ENCODE results near the gene SBNO1.
"Not testable (repeated sequence)": the region's sequence is repeated elsewhere in the genome, so short reads cannot be mapped to it uniquely, and the experiment has no call there.

The SBNO1 gene

GRCh38 chr12:123372415-123372814 lies 7.8 kb upstream of the SBNO1 start:
- not testable (repeated sequence) for H3K14ac ChIP-seq (ENCODE audit: low read length); H3K23ac ChIP-seq (ENCODE audit: low read depth, low read length, poor library complexity); H3K18ac ChIP-seq (ENCODE audit: low read length); H3K36me3 ChIP-seq (replicated peaks in 1 of 2; ENCODE audit: control insufficient read depth in 2 of 2, insufficient read depth in 2 of 2, low read length in 2 of 2); H4K8ac ChIP-seq (ENCODE audit: low read depth, low read length); H3K4me2 ChIP-seq (ENCODE audit: insufficient read depth, low read length, poor library complexity, severe bottlenecking); H3K27me3 ChIP-seq (ENCODE audit: control insufficient read depth in 3 of 3, insufficient read depth in 3 of 3, low read depth in 1 of 3, low read length in 3 of 3); DNase-seq (ENCODE audit: low spot score); H2BK15ac ChIP-seq (ENCODE audit: low read length); H2BK5ac ChIP-seq (ENCODE audit: low read length); H4K91ac ChIP-seq (ENCODE audit: low read depth, low read length, poor library complexity); H3K27ac ChIP-seq (replicated peaks; ENCODE audit: low read length); H3K9ac ChIP-seq (ENCODE audit: low read depth, low read length, poor library complexity); H2AFZ ChIP-seq (ENCODE audit: low read length); H3K4me1 ChIP-seq (ENCODE audit: control insufficient read depth in 2 of 2, insufficient read depth in 1 of 2, low read depth in 1 of 2, low read length in 2 of 2); H3K79me1 ChIP-seq (ENCODE audit: low read depth, low read length); H3K9me3 ChIP-seq (replicated peaks in 1 of 2; ENCODE audit: control insufficient read depth in 2 of 2, insufficient read depth in 1 of 2, low read depth in 1 of 2, low read length in 2 of 2); H2BK120ac ChIP-seq (ENCODE audit: low read depth, low read length); H3K4ac ChIP-seq (ENCODE audit: low read length); H2AK5ac ChIP-seq (ENCODE audit: low read depth, low read length); H3K4me3 ChIP-seq (ENCODE audit: low read length in 2 of 2); H2BK12ac ChIP-seq (ENCODE audit: low read length)
- WGBS, 2 donors (ENCODE audit: extremely low coverage in 2 of 2, insufficient read length in 2 of 2, insufficient replicate concordance in 1 of 2), result no CpG with 5 or more reads among the region's 5 CpGs

- not testable (repeated sequence) for H2AFZ ChIP-seq (ENCODE audit: low read length); H2AK5ac ChIP-seq (ENCODE audit: low read depth, low read length); H3K4me2 ChIP-seq (ENCODE audit: insufficient read depth, low read length, poor library complexity, severe bottlenecking); H4K91ac ChIP-seq (ENCODE audit: low read depth, low read length, poor library complexity); H3K23ac ChIP-seq (ENCODE audit: low read depth, low read length, poor library complexity); H3K4me1 ChIP-seq (ENCODE audit: control insufficient read depth in 2 of 2, insufficient read depth in 1 of 2, low read depth in 1 of 2, low read length in 2 of 2); H3K4me3 ChIP-seq (ENCODE audit: low read length in 2 of 2); H3K9ac ChIP-seq (ENCODE audit: low read depth, low read length, poor library complexity); H4K8ac ChIP-seq (ENCODE audit: low read depth, low read length); H2BK120ac ChIP-seq (ENCODE audit: low read depth, low read length); H3K4ac ChIP-seq (ENCODE audit: low read length); H2BK15ac ChIP-seq (ENCODE audit: low read length); H3K14ac ChIP-seq (ENCODE audit: low read length); H3K36me3 ChIP-seq (replicated peaks in 1 of 2; ENCODE audit: control insufficient read depth in 2 of 2, insufficient read depth in 2 of 2, low read length in 2 of 2); H2BK5ac ChIP-seq (ENCODE audit: low read length); DNase-seq (ENCODE audit: low spot score); H3K9me3 ChIP-seq (replicated peaks in 1 of 2; ENCODE audit: control insufficient read depth in 2 of 2, insufficient read depth in 1 of 2, low read depth in 1 of 2, low read length in 2 of 2); H3K18ac ChIP-seq (ENCODE audit: low read length); H3K79me1 ChIP-seq (ENCODE audit: low read depth, low read length); H3K27me3 ChIP-seq (ENCODE audit: control insufficient read depth in 3 of 3, insufficient read depth in 3 of 3, low read depth in 1 of 3, low read length in 3 of 3); H3K27ac ChIP-seq (replicated peaks; ENCODE audit: low read length); H2BK12ac ChIP-seq (ENCODE audit: low read length)
- WGBS, 2 donors (ENCODE audit: extremely low coverage in 2 of 2, insufficient read length in 2 of 2, insufficient replicate concordance in 1 of 2), result no CpG with 5 or more reads among the region's 48 CpGs
These were observed 7.2 kb upstream of the SBNO1 start for GRCh38 chr12:123371667-123372368.

- Histone ChIP-seq H2AK5ac (ENCODE audit: low read depth, low read length) (peak overlapping the region; percentile 14), H3K27ac (replicated peaks; ENCODE audit: low read length) (no peak overlapping the region), H4K8ac (ENCODE audit: low read depth, low read length) (no peak overlapping the region), H2BK15ac (ENCODE audit: low read length) (no peak overlapping the region), H2BK120ac (ENCODE audit: low read depth, low read length) (no peak overlapping the region), H3K36me3 (replicated peaks in 1 of 2; ENCODE audit: control insufficient read depth in 2 of 2, insufficient read depth in 2 of 2, low read length in 2 of 2) (no peaks in the 10 kb centered on the region), H3K4me2 (ENCODE audit: insufficient read depth, low read length, poor library complexity, severe bottlenecking) (no peak overlapping the region), H3K4ac (ENCODE audit: low read length) (no peak overlapping the region), H3K79me1 (ENCODE audit: low read depth, low read length) (peaks cover 3% of the 10 kb centered on the region), H2BK5ac (ENCODE audit: low read length) (no peak overlapping the region), H3K23ac (ENCODE audit: low read depth, low read length, poor library complexity) (no peak overlapping the region), H3K27me3 (ENCODE audit: control insufficient read depth in 3 of 3, insufficient read depth in 3 of 3, low read depth in 1 of 3, low read length in 3 of 3) (no peaks in the 10 kb centered on the region), H3K9ac (ENCODE audit: low read depth, low read length, poor library complexity) (no peak overlapping the region), H2BK12ac (ENCODE audit: low read length) (no peak overlapping the region), H3K18ac (ENCODE audit: low read length) (no peak overlapping the region), H4K91ac (ENCODE audit: low read depth, low read length, poor library complexity) (no peak overlapping the region), H2AFZ (ENCODE audit: low read length) (no peak overlapping the region), H3K14ac (ENCODE audit: low read length) (no peak overlapping the region), H3K4me3 (ENCODE audit: low read length in 2 of 2) (no peak overlapping the region), H3K4me1 (ENCODE audit: control insufficient read depth in 2 of 2, insufficient read depth in 1 of 2, low read depth in 1 of 2, low read length in 2 of 2) (no peaks in the 10 kb centered on the region), H3K9me3 (replicated peaks in 1 of 2; ENCODE audit: control insufficient read depth in 2 of 2, insufficient read depth in 1 of 2, low read depth in 1 of 2, low read length in 2 of 2) (no peaks in the 10 kb centered on the region)
- DNase-seq (ENCODE audit: low spot score), result no peak
- no CpG with 5 or more reads among the region's 5 CpGs for WGBS, 2 donors (ENCODE audit: extremely low coverage in 2 of 2, insufficient read length in 2 of 2, insufficient replicate concordance in 1 of 2)
These were observed 4.6 kb upstream of the SBNO1 start for GRCh38 chr12:123369229-123369628.

- not testable (repeated sequence) for H2AK5ac ChIP-seq (ENCODE audit: low read depth, low read length); H2BK120ac ChIP-seq (ENCODE audit: low read depth, low read length); H3K14ac ChIP-seq (ENCODE audit: low read length); H4K91ac ChIP-seq (ENCODE audit: low read depth, low read length, poor library complexity); H3K4me3 ChIP-seq (ENCODE audit: low read length in 2 of 2); H3K4me1 ChIP-seq (ENCODE audit: control insufficient read depth in 2 of 2, insufficient read depth in 1 of 2, low read depth in 1 of 2, low read length in 2 of 2); H3K27me3 ChIP-seq (ENCODE audit: control insufficient read depth in 3 of 3, insufficient read depth in 3 of 3, low read depth in 1 of 3, low read length in 3 of 3); H3K27ac ChIP-seq (replicated peaks; ENCODE audit: low read length); H3K36me3 ChIP-seq (replicated peaks in 1 of 2; ENCODE audit: control insufficient read depth in 2 of 2, insufficient read depth in 2 of 2, low read length in 2 of 2); H4K8ac ChIP-seq (ENCODE audit: low read depth, low read length); H2BK15ac ChIP-seq (ENCODE audit: low read length); H3K23ac ChIP-seq (ENCODE audit: low read depth, low read length, poor library complexity); H3K79me1 ChIP-seq (ENCODE audit: low read depth, low read length); H3K4me2 ChIP-seq (ENCODE audit: insufficient read depth, low read length, poor library complexity, severe bottlenecking); H2BK12ac ChIP-seq (ENCODE audit: low read length); DNase-seq (ENCODE audit: low spot score); H3K4ac ChIP-seq (ENCODE audit: low read length); H3K18ac ChIP-seq (ENCODE audit: low read length); H2AFZ ChIP-seq (ENCODE audit: low read length); H2BK5ac ChIP-seq (ENCODE audit: low read length); H3K9ac ChIP-seq (ENCODE audit: low read depth, low read length, poor library complexity); H3K9me3 ChIP-seq (replicated peaks in 1 of 2; ENCODE audit: control insufficient read depth in 2 of 2, insufficient read depth in 1 of 2, low read depth in 1 of 2, low read length in 2 of 2)
- WGBS, 2 donors (ENCODE audit: extremely low coverage in 2 of 2, insufficient read length in 2 of 2, insufficient replicate concordance in 1 of 2), result no CpG with 5 or more reads among the region's 7 CpGs
These were observed 3.8 kb upstream of the SBNO1 start for GRCh38 chr12:123368431-123368830.
